ENCODE data around the gene SLC25A5.

Gene SLC25A5

DNA sequence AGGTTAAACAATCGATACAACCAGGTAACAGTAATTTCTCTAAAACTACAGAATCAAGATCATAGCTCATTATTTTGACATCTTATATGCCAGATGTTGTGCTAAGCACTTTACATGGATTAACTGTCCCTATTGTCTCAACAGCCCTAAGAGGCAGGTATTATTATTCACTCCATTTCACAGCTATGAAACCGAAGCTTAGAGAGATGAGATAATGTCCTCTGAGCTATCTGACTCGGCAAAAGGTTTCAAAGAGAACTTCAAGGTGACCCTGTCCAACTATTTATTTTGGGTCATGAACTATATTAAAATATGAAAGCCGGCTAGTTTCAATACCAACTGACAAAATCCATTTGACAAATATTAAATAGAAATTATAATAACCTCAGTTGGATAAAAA is 10.3 kb downstream of the SLC25A5 start:
- DNase-seq: no peak
- H3K9me3 Mint-ChIP-seq: peaks cover 64% of the 10 kb centered on the region
- no peak overlapping the region for H3K4me3 Mint-ChIP-seq
- no peak overlapping the region for H3K27ac Mint-ChIP-seq
- TF ChIP-seq, protein P1, sequence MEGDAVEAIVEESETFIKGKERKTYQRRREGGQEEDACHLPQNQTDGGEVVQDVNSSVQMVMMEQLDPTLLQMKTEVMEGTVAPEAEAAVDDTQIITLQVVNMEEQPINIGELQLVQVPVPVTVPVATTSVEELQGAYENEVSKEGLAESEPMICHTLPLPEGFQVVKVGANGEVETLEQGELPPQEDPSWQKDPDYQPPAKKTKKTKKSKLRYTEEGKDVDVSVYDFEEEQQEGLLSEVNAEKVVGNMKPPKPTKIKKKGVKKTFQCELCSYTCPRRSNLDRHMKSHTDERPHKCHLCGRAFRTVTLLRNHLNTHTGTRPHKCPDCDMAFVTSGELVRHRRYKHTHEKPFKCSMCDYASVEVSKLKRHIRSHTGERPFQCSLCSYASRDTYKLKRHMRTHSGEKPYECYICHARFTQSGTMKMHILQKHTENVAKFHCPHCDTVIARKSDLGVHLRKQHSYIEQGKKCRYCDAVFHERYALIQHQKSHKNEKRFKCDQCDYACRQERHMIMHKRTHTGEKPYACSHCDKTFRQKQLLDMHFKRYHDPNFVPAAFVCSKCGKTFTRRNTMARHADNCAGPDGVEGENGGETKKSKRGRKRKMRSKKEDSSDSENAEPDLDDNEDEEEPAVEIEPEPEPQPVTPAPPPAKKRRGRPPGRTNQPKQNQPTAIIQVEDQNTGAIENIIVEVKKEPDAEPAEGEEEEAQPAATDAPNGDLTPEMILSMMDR (IDR thresholded peaks at IDR 0.05): no peak
- H3K36me3 Mint-ChIP-seq (ENCODE audit: low read depth): no peaks in the 10 kb centered on the region
- H3K27me3 Mint-ChIP-seq (ENCODE audit: low read depth, poor library complexity): peaks cover 36% of the 10 kb centered on the region
- H3K4me1 Mint-ChIP-seq: peaks cover 5% of the 10 kb centered on the region

GRCh38 chrX:119479845-119480244 is 11.6 kb downstream of the SLC25A5 start:
- Mint-ChIP-seq H3K4me1 (peaks cover 5% of the 10 kb centered on the region), H3K4me3 (no peak overlapping the region), H3K36me3 (ENCODE audit: low read depth) (no peaks in the 10 kb centered on the region), H3K9me3 (peaks cover 63% of the 10 kb centered on the region), H3K27me3 (ENCODE audit: low read depth, poor library complexity) (peaks cover 34% of the 10 kb centered on the region), H3K27ac (no peak overlapping the region)
- no peak for DNase-seq
- TF ChIP-seq, protein P1 (IDR thresholded peaks at IDR 0.05): no peak

DNA sequence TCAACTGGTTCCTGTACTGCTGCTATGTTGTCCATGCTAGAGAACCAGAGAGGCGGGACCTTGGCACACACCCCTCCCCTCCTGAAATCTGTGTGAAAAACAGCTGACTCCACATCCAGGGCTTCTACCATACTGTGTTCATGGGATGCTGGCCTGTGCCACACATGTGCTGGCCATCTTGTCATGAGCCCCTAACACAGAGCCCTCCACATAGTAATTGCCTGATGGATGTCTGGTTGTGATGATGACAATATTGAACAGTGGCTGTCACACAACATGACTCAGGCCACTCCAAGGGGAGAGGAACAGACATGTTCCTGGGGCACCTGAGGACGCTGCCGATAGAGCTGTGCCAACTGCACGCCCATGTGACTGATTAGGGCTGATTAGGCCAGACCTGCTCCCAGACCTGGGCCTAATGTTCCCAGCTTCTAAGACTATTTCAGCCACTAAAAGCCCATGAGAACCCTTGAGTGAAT is 13.1 kb downstream of the SLC25A5 start:
- no peak overlapping the region for H3K4me3 Mint-ChIP-seq
- TF ChIP-seq, protein P1 (IDR thresholded peaks at IDR 0.05): no peak

DNA sequence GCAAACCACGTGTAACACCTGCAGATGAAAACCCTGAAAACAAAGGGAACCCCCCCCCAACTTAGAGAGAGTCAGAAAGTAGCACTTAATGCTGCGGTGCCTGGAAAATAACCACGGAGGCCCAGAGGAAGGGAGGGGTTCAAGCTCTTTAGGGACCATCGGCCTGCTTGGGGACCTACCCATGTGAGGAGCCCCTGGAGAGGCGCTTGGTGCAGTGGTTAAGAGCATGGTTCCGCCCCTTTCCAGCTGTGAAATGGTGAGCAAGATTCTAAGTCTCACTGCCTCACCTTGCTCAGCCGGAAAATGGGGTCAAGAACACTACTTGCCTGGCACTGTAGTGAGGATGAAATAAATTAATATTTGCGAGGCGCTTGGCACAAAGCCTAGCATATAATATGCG is 13.8 kb downstream of the SLC25A5 start:
- H3K27ac Mint-ChIP-seq: no peak overlapping the region
- DNase-seq: no peak
- H3K36me3 Mint-ChIP-seq (ENCODE audit: low read depth): no peaks in the 10 kb centered on the region
- peaks cover 29% of the 10 kb centered on the region for H3K27me3 Mint-ChIP-seq (ENCODE audit: low read depth, poor library complexity)
- peak overlapping the region; percentile 76 for H3K4me3 Mint-ChIP-seq
- TF ChIP-seq, protein P1 (IDR thresholded peaks at IDR 0.05): no peak
- H3K9me3 Mint-ChIP-seq: peaks cover 68% of the 10 kb centered on the region
- H3K4me1 Mint-ChIP-seq: peaks cover 5% of the 10 kb centered on the region

More for the DNA sequence above, 13.1 kb downstream of the SLC25A5 start:
- peaks cover 5% of the 10 kb centered on the region for H3K4me1 Mint-ChIP-seq
- H3K9me3 Mint-ChIP-seq: peaks cover 64% of the 10 kb centered on the region
- H3K36me3 Mint-ChIP-seq (ENCODE audit: low read depth): no peaks in the 10 kb centered on the region
- DNase-seq: no peak
- peaks cover 31% of the 10 kb centered on the region for H3K27me3 Mint-ChIP-seq (ENCODE audit: low read depth, poor library complexity)
- no peak overlapping the region for H3K27ac Mint-ChIP-seq

DNA sequence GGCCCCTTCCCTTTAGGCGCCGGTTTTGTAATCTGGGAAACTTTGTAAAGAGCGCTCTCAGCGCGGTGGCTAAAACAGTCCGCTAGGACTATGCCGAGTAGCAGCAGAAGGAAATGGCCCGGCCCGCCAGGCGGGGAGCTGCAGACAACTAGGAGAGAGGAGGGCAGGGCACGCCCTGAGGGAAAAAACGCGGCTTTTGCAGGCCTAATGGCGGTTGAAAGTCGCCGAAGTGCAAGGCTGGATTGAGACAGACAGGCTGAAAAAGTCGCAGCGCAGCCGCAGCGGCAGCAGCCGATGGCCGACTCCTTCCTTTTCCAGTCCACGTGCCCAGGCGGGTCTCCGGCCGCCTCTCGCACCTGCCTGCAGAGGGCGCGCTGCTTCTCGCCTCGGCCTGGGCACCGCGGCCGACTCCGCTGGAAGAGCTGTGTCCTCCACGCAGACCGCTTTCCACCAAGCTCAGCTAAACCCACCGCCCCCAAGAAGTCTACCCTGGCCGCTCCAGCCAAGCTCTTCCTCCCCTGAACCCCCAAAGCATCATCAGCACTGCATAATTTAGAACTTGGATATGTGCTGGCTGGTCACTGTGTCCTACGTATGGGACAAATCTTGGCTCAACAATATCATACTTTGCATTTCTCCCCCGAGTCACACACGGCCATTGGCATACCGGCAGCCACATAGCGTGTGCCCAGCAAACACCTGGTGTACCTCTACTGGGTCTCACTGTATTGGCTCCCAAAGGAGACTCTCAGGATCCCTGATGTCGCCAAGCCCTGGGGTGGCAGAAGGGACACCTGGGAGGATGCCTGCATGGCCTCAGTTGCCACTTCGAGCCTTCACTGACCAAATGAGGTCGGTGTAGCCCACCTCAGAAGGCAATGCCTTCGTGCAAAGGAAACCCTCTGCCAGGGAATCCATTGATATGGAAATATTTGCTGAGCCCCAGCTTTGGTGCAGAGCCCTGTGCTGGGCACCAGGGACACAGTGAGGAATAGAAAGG is 14.5 kb downstream of the SLC25A5 start:
- H3K36me3 Mint-ChIP-seq (ENCODE audit: low read depth): no peaks in the 10 kb centered on the region
- peak; percentile 58 for DNase-seq
- H3K27ac Mint-ChIP-seq: no peak overlapping the region
- H3K27me3 Mint-ChIP-seq (ENCODE audit: low read depth, poor library complexity): peaks cover 24% of the 10 kb centered on the region
- TF ChIP-seq, protein P1 (IDR thresholded peaks at IDR 0.05): peak; percentile 43
- H3K4me1 Mint-ChIP-seq: peaks cover 4% of the 10 kb centered on the region
- peak overlapping the region; percentile 76 for H3K4me3 Mint-ChIP-seq
- peaks cover 66% of the 10 kb centered on the region for H3K9me3 Mint-ChIP-seq
